Left ventricle myocardium inferior (tissue), 1 donor: ENCODE data around the gene APOE. TPM values are rescaled to one million over a fixed set of nuclear protein-coding genes. Genes with fewer than 3 reads are reported as not detected.

Source experiments
- DNase-seq: peaks from one replicate; pipeline ENCODE4 v3.0.0-alpha.2; 2020
- H3K27ac ChIP-seq: fragments of 200-600 bp; replicated peaks from 2 replicates; pipeline ENCODE4 v1.8.0; 2021
- H3K27me3 ChIP-seq: fragments of 200-600 bp; 2 replicates; pipeline ENCODE4 v1.8.0; 2021; ENCODE audit warnings: low read depth
- H3K36me3 ChIP-seq: fragments of 200-600 bp; 2 replicates; pipeline ENCODE4 v1.8.0; 2021
- H3K4me1 ChIP-seq: fragments of 200-600 bp; 2 replicates; pipeline ENCODE4 v1.8.0; 2021
- H3K4me3 ChIP-seq: fragments of 200-600 bp; 2 replicates; pipeline ENCODE4 v1.8.0; 2021; ENCODE audit warnings: mild to moderate bottlenecking, moderate library complexity
- H3K9me3 ChIP-seq: fragments of 200-600 bp; replicated peaks from 2 replicates; pipeline ENCODE4 v1.8.0; 2021
- CTCF ChIP-seq: fragments of 200-600 bp; IDR thresholded peaks from 2 replicates; pipeline ENCODE4 v1.8.0; 2021; ENCODE audit warnings: antibody characterized with exemption, mild to moderate bottlenecking, borderline replicate concordance
- intact Hi-C: fragments of 100-400 bp; cut with micrococcal nuclease; formaldehyde crosslinking; loops from one replicate; pipeline ENCODE4 v1.11.0; 2022
- total RNA-seq: library from RNA; stranded (reverse); fragmentation: NEBNext Ultra II Directional; extraction: Animal tissue kit (Norgen Biotek cat#: 25700); gene quantifications from one replicate; pipeline ENCODE4 v1.2.1, GENCODE V29; 2021
- donor health status: DM: no; HTN: yes; CAD: no; lungs with severe emphysema.

APOE gene
- total RNA-seq, 1 donor from 2014 or later, result 24.1 TPM

DNA sequence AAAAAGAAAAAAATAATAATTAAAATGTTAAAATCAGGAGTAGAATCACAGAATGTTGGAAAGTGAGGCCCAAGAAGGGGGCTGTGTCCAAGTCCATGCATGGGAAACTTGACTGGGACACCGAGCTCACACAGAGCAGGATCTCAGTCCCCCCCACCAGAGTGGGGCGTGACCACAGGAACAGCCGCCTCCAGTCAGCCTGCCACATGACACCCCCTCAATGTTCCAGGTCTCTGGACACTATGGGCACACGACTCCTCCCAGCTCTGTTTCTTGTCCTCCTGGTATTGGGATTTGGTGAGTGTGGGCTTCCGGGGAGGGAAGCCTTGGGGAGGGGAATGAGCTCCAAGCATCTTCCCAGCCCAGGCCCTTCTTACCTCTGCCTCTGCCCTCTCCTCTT lies 42.6 kb downstream of the APOE start:
- TF ChIP-seq CTCF, result no peak
- peaks cover 8% of the 10 kb centered on the region for H3K36me3 ChIP-seq
- no peaks in the 10 kb centered on the region for H3K27me3 ChIP-seq
- H3K4me3 ChIP-seq, result no peak overlapping the region
- H3K9me3 ChIP-seq, result no peaks in the 10 kb centered on the region
- H3K4me1 ChIP-seq, result peaks cover 10% of the 10 kb centered on the region
- intact Hi-C loops, result no loop called here
- no peak overlapping the region for H3K27ac ChIP-seq
- no peak for DNase-seq

- DNase-seq, result no peak
- TF ChIP-seq CTCF, result no peak
- Histone ChIP-seq H3K27me3 (no peaks in the 10 kb centered on the region), H3K9me3 (no peaks in the 10 kb centered on the region), H3K4me1 (peaks cover 16% of the 10 kb centered on the region), H3K27ac (no peak overlapping the region), H3K36me3 (peaks cover 8% of the 10 kb centered on the region), H3K4me3 (no peak overlapping the region)
- intact Hi-C loops, result no loop called here
These were observed 43.3 kb downstream of the APOE start for GRCh38 chr19:44948763-44949374.

GRCh38 chr19:44949550-44949949 lies 44.0 kb downstream of the APOE start:
- Histone ChIP-seq H3K27me3 (no peaks in the 10 kb centered on the region), H3K9me3 (no peaks in the 10 kb centered on the region), H3K4me3 (no peak overlapping the region), H3K36me3 (peaks cover 8% of the 10 kb centered on the region), H3K4me1 (peaks cover 23% of the 10 kb centered on the region), H3K27ac (no peak overlapping the region)
- no peak for DNase-seq
- intact Hi-C loops, result no loop called here
- no peak for TF ChIP-seq CTCF

GRCh38 chr19:44951179-44952159 lies 45.9 kb downstream of the APOE start:
- TF ChIP-seq CTCF, result peak; percentile 88
- no peaks in the 10 kb centered on the region for H3K9me3 ChIP-seq
- H3K27ac ChIP-seq, result peak overlapping the region; percentile 42
- peaks cover 8% of the 10 kb centered on the region for H3K36me3 ChIP-seq
- H3K4me3 ChIP-seq, result no peak overlapping the region
- no peaks in the 10 kb centered on the region for H3K27me3 ChIP-seq
- H3K4me1 ChIP-seq, result peaks cover 41% of the 10 kb centered on the region
- no peak for DNase-seq
- intact Hi-C loops, result loop anchor here (5.0 kb wide), 1 partner anchor 49 kb away; no protein-coding TSS in a partner anchor

- Histone ChIP-seq H3K27ac (peak overlapping the region; percentile 99), H3K4me1 (peaks cover 68% of the 10 kb centered on the region), H3K36me3 (peaks cover 8% of the 10 kb centered on the region), H3K27me3 (no peaks in the 10 kb centered on the region), H3K4me3 (peak overlapping the region; percentile 95), H3K9me3 (no peaks in the 10 kb centered on the region)
- TF ChIP-seq CTCF, result no peak
- intact Hi-C loops, result loop anchor here (5.0 kb wide), 1 partner anchor 52 kb away; no protein-coding TSS in a partner anchor
- DNase-seq, result no peak
These were observed 48.7 kb downstream of the APOE start for GRCh38 chr19:44954278-44954648.
